ENCODE measurements around the gene HTR2B. TPM values are rescaled to one million over a fixed set of nuclear protein-coding genes. Genes with fewer than 3 reads are reported as not detected.
A peak's percentile ranks its signal among the peaks of the same experiment; 100 is the strongest.

The HTR2B gene
- total and polyA plus RNA-seq, 5 donors from 2014 or later: 0.08 to 1.2 (median 0.28) TPM

- no peaks in the 10 kb centered on the region for H3K9me3 Mint-ChIP-seq
- no peaks in the 10 kb centered on the region for H3K27me3 Mint-ChIP-seq
- Histone ChIP-seq H3K27ac (ENCODE audit: insufficient read depth, low read length, poor library complexity, severe bottlenecking) (no peak overlapping the region), H3K9me3 (ENCODE audit: control insufficient read depth in 2 of 2, low read length in 2 of 2) (no peaks in the 10 kb centered on the region), H3K36me3 (ENCODE audit: control insufficient read depth, insufficient read depth, low read length) (peaks cover 42% of the 10 kb centered on the region), H3K4me1 (ENCODE audit: control insufficient read depth, insufficient read depth, low read length, poor library complexity, severe bottlenecking) (peaks cover 5% of the 10 kb centered on the region), H3K27me3 (ENCODE audit: control insufficient read depth, insufficient read depth, low read length) (no peaks in the 10 kb centered on the region), H3K4me3 (ENCODE audit: low read depth, low read length) (no peak overlapping the region)
- ATAC-seq (ENCODE audit: low read depth in 2 of 2) (no peak), DNase-seq (no peak)
- H3K27ac Mint-ChIP-seq: no peak overlapping the region
- H3K4me3 Mint-ChIP-seq: no peak overlapping the region
- H3K36me3 Mint-ChIP-seq: peaks cover 44% of the 10 kb centered on the region
- peaks cover 8 to 23% (median 16%) of the 10 kb centered on the region in 4 donors for H3K4me1 Mint-ChIP-seq
These were observed 38.7 kb upstream of the HTR2B start for GRCh38 chr2:231163414-231164095.

GRCh38 chr2:231163011-231163410 lies 38.2 kb upstream of the HTR2B start:
- ATAC-seq (ENCODE audit: low read depth in 2 of 2) (no peak), DNase-seq (no peak)
- Mint-ChIP-seq H3K27me3 (no peaks in the 10 kb centered on the region), H3K4me1 (peaks cover 8 to 21% (median 15%) of the 10 kb centered on the region in 4 donors), H3K9me3 (no peaks in the 10 kb centered on the region), H3K4me3 (no peak overlapping the region), H3K36me3 (peaks cover 41% of the 10 kb centered on the region), H3K27ac (no peak overlapping the region)
- H3K4me1 ChIP-seq (ENCODE audit: control insufficient read depth, insufficient read depth, low read length, poor library complexity, severe bottlenecking): peaks cover 5% of the 10 kb centered on the region
- H3K27me3 ChIP-seq (ENCODE audit: control insufficient read depth, insufficient read depth, low read length): no peaks in the 10 kb centered on the region
- H3K4me3 ChIP-seq (ENCODE audit: low read depth, low read length): no peak overlapping the region
- no peaks in the 10 kb centered on the region for H3K9me3 ChIP-seq (ENCODE audit: control insufficient read depth in 2 of 2, low read length in 2 of 2)
- H3K36me3 ChIP-seq (ENCODE audit: control insufficient read depth, insufficient read depth, low read length): peaks cover 42% of the 10 kb centered on the region
- no peak overlapping the region for H3K27ac ChIP-seq (ENCODE audit: insufficient read depth, low read length, poor library complexity, severe bottlenecking)

GRCh38 chr2:231161877-231162329 lies 37.1 kb upstream of the HTR2B start:
- Histone ChIP-seq H3K27me3 (ENCODE audit: control insufficient read depth, insufficient read depth, low read length) (no peaks in the 10 kb centered on the region), H3K4me3 (ENCODE audit: low read depth, low read length) (no peak overlapping the region), H3K4me1 (ENCODE audit: control insufficient read depth, insufficient read depth, low read length, poor library complexity, severe bottlenecking) (peaks cover 5% of the 10 kb centered on the region), H3K27ac (ENCODE audit: insufficient read depth, low read length, poor library complexity, severe bottlenecking) (no peak overlapping the region), H3K9me3 (ENCODE audit: control insufficient read depth in 2 of 2, low read length in 2 of 2) (no peaks in the 10 kb centered on the region), H3K36me3 (ENCODE audit: control insufficient read depth, insufficient read depth, low read length) (peaks cover 31% of the 10 kb centered on the region)
- H3K27ac Mint-ChIP-seq: peak overlapping the region in 2 of 3 donors; percentile 37 to 83
- ATAC-seq (ENCODE audit: low read depth in 2 of 2) (no peak), DNase-seq (no peak)
- no peaks in the 10 kb centered on the region for H3K27me3 Mint-ChIP-seq
- H3K9me3 Mint-ChIP-seq: no peaks in the 10 kb centered on the region
- H3K4me3 Mint-ChIP-seq: no peak overlapping the region
- H3K36me3 Mint-ChIP-seq: peaks cover 31% of the 10 kb centered on the region
- H3K4me1 Mint-ChIP-seq: peaks cover 8 to 17% (median 14%) of the 10 kb centered on the region in 4 donors

GRCh38 chr2:231161252-231161839 lies 36.5 kb upstream of the HTR2B start:
- Histone ChIP-seq H3K36me3 (ENCODE audit: control insufficient read depth, insufficient read depth, low read length) (peaks cover 25% of the 10 kb centered on the region), H3K27me3 (ENCODE audit: control insufficient read depth, insufficient read depth, low read length) (no peaks in the 10 kb centered on the region), H3K4me1 (ENCODE audit: control insufficient read depth, insufficient read depth, low read length, poor library complexity, severe bottlenecking) (peaks cover 5% of the 10 kb centered on the region), H3K9me3 (ENCODE audit: control insufficient read depth in 2 of 2, low read length in 2 of 2) (no peaks in the 10 kb centered on the region), H3K4me3 (ENCODE audit: low read depth, low read length) (peak overlapping the region; percentile 45), H3K27ac (ENCODE audit: insufficient read depth, low read length, poor library complexity, severe bottlenecking) (no peak overlapping the region)
- Mint-ChIP-seq H3K27me3 (no peaks in the 10 kb centered on the region), H3K27ac (peak overlapping the region; percentile 4 to 66 (median 37)), H3K4me3 (peak overlapping the region in 1 of 4 donors; percentile 52), H3K9me3 (no peaks in the 10 kb centered on the region), H3K36me3 (peaks cover 27% of the 10 kb centered on the region), H3K4me1 (peaks cover 8 to 17% (median 14%) of the 10 kb centered on the region in 4 donors)
- DNase-seq (peak in 1 of 3 donors; percentile 66), ATAC-seq (ENCODE audit: low read depth in 2 of 2) (peak; percentile 82 to 83)

GRCh38 chr2:231160701-231161100 lies 35.9 kb upstream of the HTR2B start:
- H3K27me3 ChIP-seq (ENCODE audit: control insufficient read depth, insufficient read depth, low read length): no peaks in the 10 kb centered on the region
- DNase-seq: no peak
- no peak overlapping the region for H3K27ac ChIP-seq (ENCODE audit: insufficient read depth, low read length, poor library complexity, severe bottlenecking)
- Mint-ChIP-seq H3K27ac (peak overlapping the region in 1 of 3 donors; percentile 66), H3K9me3 (no peaks in the 10 kb centered on the region), H3K4me3 (no peak overlapping the region), H3K27me3 (no peaks in the 10 kb centered on the region), H3K4me1 (peaks cover 8 to 20% (median 15%) of the 10 kb centered on the region in 4 donors), H3K36me3 (peaks cover 22% of the 10 kb centered on the region)
- H3K4me1 ChIP-seq (ENCODE audit: control insufficient read depth, insufficient read depth, low read length, poor library complexity, severe bottlenecking): peaks cover 5% of the 10 kb centered on the region
- no peak overlapping the region for H3K4me3 ChIP-seq (ENCODE audit: low read depth, low read length)
- H3K36me3 ChIP-seq (ENCODE audit: control insufficient read depth, insufficient read depth, low read length): peaks cover 19% of the 10 kb centered on the region
- no peak for ATAC-seq (ENCODE audit: low read depth in 2 of 2)
- no peaks in the 10 kb centered on the region for H3K9me3 ChIP-seq (ENCODE audit: control insufficient read depth in 2 of 2, low read length in 2 of 2)

- no peaks in the 10 kb centered on the region for H3K27me3 Mint-ChIP-seq
- Histone ChIP-seq H3K9me3 (ENCODE audit: control insufficient read depth in 2 of 2, low read length in 2 of 2) (no peaks in the 10 kb centered on the region), H3K27me3 (ENCODE audit: control insufficient read depth, insufficient read depth, low read length) (no peaks in the 10 kb centered on the region), H3K4me3 (ENCODE audit: low read depth, low read length) (no peak overlapping the region), H3K27ac (ENCODE audit: insufficient read depth, low read length, poor library complexity, severe bottlenecking) (no peak overlapping the region), H3K36me3 (ENCODE audit: control insufficient read depth, insufficient read depth, low read length) (peaks cover 16% of the 10 kb centered on the region), H3K4me1 (ENCODE audit: control insufficient read depth, insufficient read depth, low read length, poor library complexity, severe bottlenecking) (peaks cover 5% of the 10 kb centered on the region)
- H3K9me3 Mint-ChIP-seq: no peaks in the 10 kb centered on the region
- no peak for DNase-seq
- H3K36me3 Mint-ChIP-seq: peaks cover 26% of the 10 kb centered on the region
- no peak for ATAC-seq (ENCODE audit: low read depth in 2 of 2)
- peak overlapping the region in 1 of 3 donors; percentile 80 for H3K27ac Mint-ChIP-seq
- H3K4me1 Mint-ChIP-seq: peaks cover 8 to 18% (median 15%) of the 10 kb centered on the region in 4 donors
- no peak overlapping the region for H3K4me3 Mint-ChIP-seq
These were observed 34.5 kb upstream of the HTR2B start for GRCh38 chr2:231159306-231159705.

GRCh38 chr2:231152800-231153557 lies 28.1 kb upstream of the HTR2B start:
- Mint-ChIP-seq H3K27ac (no peak overlapping the region), H3K4me1 (peaks cover 0 to 10% (median 4%) of the 10 kb centered on the region in 4 donors), H3K36me3 (peaks cover 29% of the 10 kb centered on the region), H3K9me3 (no peaks in the 10 kb centered on the region), H3K4me3 (no peak overlapping the region), H3K27me3 (no peaks in the 10 kb centered on the region)
- no peak overlapping the region for H3K4me3 ChIP-seq (ENCODE audit: low read depth, low read length)
- DNase-seq (no peak), ATAC-seq (ENCODE audit: low read depth in 2 of 2) (no peak)
- H3K9me3 ChIP-seq (ENCODE audit: control insufficient read depth in 2 of 2, low read length in 2 of 2): no peaks in the 10 kb centered on the region
- peaks cover 35% of the 10 kb centered on the region for H3K36me3 ChIP-seq (ENCODE audit: control insufficient read depth, insufficient read depth, low read length)
- H3K27ac ChIP-seq (ENCODE audit: insufficient read depth, low read length, poor library complexity, severe bottlenecking): no peak overlapping the region
- no peaks in the 10 kb centered on the region for H3K4me1 ChIP-seq (ENCODE audit: control insufficient read depth, insufficient read depth, low read length, poor library complexity, severe bottlenecking)
- no peaks in the 10 kb centered on the region for H3K27me3 ChIP-seq (ENCODE audit: control insufficient read depth, insufficient read depth, low read length)
